Stimulated activated CD8-positive, alpha-beta memory T cell treated with anti-CD3 and anti-CD28 coated beads, Interleukin-4, amount 100 ng/mL, for 4 hours (primary cell): ENCODE measurements around the gene SLC27A1.

Experiments
- DNase-seq, 2 donors: peaks; one replicate each; pipeline ENCODE4 v3.0.0-alpha.2; 2020; ENCODE audit warnings: low read depth in 2 of 2, low spot score in 1 of 2

SLC27A1 gene

GRCh38 chr19:17470068-17470841, at the start of gene SLC27A1:
TSS of gene SLC27A1 (plus strand) at chr19:17470524. CDS start at chr19:17470541, 17 bp downstream.
- peak; percentile 68 to 85 for DNase-seq

GRCh38 chr19:17421942-17422341, 48.4 kb upstream of the SLC27A1 start:
- no peak for DNase-seq

- no peak for DNase-seq
These were observed 46.7 kb upstream of the SLC27A1 start for GRCh38 chr19:17423429-17424208.

- no peak for DNase-seq
These were observed 45.5 kb upstream of the SLC27A1 start for GRCh38 chr19:17424743-17425365.

DNA sequence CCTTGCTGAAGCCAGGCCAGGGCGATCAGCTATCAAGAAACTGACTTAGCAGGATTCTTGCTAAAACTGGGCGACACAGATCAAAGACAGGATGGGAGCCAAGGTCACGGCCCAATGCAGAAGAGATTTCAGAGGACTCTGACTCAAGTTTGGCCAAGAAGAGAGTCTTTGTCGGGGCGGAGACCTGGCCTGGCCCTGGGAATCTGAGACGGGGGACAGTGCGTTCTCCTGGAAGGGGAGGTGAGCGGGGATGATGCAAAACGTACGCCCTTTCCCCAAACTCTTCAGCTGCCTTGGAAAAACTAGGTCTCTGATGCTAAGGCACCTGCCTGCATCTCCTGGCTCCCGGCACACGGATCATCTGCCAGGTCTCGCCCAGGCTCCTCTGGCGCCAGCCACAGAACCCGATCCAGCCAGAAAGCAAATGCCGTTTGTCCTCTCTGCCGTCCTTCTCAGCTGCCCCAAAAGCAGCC, 40.6 kb upstream of the SLC27A1 start:
- no peak for DNase-seq

DNA sequence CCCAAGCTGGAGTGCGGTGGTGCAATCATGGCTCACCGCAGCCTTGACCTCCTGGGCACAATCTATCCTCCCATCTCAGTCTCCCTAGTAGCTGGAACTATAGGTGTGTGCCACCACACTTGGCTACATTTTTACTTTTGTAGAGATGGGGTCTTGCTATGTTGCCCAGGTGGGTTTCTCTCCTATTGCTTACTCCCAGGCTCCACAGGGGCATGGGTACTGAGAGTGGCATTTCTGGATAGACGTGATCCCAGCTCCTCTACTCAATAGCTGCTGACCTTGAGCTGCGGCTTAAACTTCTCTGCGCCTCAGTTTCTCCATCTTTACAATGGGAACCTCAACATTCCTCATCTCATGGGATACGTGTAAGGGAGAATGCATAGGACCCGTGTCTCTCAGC, 38.9 kb upstream of the SLC27A1 start:
- DNase-seq, result no peak

DNA sequence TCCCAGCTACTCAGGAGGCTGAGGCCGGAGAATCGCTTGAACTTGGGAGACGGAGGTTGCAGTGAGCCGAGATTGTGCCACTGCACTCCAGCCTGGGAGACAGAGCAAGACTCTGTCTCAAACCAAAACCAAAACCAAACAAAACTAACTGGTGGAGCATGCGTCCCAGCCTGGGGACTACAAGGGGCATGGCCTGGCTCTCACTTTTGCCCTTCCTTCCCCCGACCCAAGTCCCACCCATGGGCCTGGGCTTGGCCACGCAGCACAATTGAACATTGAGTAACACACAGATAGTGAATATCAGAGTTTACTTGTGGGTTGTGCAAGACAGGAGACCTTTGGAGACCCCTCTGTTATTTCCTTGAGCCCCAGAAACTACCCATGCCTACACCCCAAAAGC, 35.1 kb upstream of the SLC27A1 start:
- no peak for DNase-seq

DNA sequence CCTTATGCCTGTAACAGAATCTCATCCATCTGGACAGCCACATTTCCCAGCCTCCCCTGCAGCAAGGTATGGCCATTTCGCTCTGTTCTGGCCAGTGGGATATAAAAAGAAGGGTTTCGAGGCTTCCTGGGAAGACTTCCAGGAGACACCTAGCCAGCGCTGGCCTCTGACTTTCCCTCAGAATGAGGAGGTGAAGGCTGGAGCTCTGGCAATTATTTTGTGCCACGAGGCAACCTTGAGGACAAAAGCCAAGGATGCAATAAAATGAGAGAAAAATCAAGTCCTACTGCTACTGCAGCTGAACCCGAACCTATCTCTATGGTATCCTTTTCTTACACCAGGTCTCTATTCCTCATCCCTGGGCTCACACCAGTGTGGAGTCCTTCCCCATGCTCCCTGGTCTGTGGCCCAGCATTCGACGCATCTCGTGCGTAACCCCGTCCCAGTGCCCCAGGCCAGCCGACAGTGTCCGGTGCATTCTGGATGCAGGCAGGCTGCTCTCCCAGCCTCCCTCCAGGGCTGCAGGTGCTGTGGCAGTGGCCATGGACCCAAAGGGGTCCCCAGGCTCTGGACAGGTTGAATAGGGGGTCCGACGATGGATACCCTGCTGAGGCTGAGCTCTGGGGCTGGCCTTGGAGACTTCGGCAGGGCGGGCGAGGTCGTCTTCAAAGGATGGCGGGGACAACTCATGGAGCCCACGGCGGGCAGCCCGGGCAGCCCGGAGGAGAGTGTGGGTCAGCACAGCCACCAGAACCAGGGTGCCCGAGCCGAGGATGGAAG, 34.0 kb upstream of the SLC27A1 start:
- no peak for DNase-seq

GRCh38 chr19:17436874-17437267, 33.5 kb upstream of the SLC27A1 start:
- no peak for DNase-seq

- no peak for DNase-seq
These were observed 28.9 kb upstream of the SLC27A1 start for GRCh38 chr19:17441241-17442021.

DNA sequence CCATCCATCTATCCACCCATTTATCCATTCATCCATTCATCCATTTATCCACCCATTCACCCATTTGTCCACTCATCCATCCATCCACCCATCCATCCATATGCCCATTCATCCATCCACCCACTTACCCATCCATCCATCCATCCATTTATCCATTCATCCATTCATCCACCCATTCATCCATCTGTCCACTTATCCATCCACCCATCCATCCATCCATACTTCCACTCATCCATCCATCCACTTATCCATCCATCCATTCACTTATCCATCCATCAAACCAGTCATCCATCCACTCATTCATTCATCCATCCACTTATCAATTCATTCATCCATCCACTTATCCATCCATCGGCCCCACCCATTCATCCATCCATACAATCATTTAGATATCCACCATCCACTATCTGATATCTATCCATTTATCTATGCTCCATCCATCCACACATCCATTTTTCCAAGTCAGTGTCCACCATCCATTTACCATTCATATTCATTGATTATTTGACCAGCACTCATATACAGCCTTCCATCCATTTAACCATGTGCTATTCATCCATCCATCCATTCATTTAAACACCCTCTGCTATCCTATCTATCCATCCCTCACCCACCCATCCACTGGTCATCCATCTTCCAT, 24.7 kb upstream of the SLC27A1 start:
- no peak for DNase-seq

GRCh38 chr19:17447704-17448130, 22.6 kb upstream of the SLC27A1 start:
- DNase-seq, result no peak

- DNase-seq, result peak; percentile 20 to 29
These were observed 22.0 kb upstream of the SLC27A1 start, which contains the start of gene TMEM221 for GRCh38 chr19:17448131-17448967. TSS of gene TMEM221 (minus strand) at chr19:17448668. CDS start at chr19:17448462, 206 bp downstream.

DNA sequence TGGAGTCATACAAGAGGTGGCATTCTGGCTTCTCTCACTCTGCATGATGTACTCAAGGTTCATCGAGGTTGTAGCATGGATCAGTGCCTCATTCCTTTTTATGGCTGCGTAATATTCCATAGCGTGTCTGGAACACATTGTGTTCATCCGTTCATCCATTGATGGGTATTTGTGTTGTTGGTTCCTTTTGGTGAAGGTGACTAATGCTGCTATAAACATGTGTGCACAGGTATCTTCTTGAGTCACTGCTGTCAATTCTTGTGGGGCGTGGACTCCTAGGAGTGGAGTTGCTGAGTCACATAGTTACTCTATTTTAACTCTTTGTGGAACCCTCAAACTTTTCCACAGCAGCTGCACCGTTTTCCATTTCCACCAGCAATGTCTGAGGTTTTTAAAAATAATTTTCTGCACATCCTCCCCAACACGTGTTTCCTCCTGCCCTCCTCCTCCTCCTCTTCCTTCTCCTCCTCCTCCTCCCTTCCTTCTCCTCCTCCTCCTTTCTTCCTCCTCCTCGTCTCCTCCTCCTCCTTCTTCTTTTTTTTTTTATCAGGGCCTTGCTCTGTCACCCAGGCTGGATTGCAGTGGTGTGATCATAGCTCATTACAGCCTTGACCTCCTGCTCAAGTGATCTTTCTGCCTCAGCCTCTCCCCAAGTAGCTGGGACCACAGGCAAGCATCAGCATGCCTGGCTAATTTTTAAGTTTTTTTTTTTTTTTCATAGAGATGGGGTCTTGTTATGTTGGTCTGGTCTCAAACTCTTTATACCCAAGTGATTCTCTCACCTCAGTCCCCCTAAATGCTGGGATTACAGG, 19.9 kb upstream of the SLC27A1 start:
- no peak for DNase-seq

- DNase-seq, result no peak
These were observed 18.5 kb upstream of the SLC27A1 start for GRCh38 chr19:17451820-17452219.

GRCh38 chr19:17454576-17455071, 15.7 kb upstream of the SLC27A1 start:
- DNase-seq, result no peak

DNA sequence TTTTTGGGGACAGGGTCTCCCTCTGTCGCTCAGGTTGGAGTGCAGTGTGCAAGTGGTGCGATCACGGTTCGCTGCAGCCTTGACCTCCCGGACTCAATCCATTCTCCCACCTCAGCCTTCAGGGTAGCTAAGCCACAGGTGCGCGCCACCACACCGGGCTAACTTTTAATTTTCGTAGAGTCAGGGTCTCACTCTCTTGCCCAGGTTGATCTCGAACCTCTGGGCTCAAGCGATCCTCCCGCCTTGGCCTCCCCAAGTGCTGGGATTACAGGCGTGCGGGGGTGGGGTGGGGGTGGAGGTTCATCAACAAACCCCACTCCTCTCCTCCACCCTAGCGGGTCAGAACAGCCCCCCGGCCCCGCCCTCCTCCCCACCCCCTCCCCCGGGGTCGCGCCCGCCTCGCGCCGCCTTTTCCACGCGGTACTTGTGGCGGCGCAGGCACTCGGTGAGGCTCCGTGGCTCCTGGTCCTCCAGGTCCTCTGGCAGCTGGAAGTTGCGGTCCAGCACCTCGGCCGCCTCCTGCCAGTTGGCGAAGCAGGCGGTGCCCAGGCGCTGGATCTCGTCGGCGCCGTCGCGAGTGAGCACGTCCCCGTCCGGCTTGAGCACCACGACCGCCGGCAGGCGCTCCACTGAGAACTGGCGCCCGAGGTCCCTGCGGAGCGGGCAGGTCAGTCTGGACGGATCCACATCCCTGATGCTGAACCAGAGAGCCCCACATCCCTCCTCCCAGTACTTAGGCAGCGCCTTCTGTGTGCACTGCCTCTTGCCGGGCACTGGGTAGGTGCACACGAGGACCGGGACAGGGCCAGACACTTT, 14.8 kb upstream of the SLC27A1 start:
- no peak for DNase-seq
